Measurements from ENCODE around the gene FGF14.

- TF ChIP-seq, protein P1, sequence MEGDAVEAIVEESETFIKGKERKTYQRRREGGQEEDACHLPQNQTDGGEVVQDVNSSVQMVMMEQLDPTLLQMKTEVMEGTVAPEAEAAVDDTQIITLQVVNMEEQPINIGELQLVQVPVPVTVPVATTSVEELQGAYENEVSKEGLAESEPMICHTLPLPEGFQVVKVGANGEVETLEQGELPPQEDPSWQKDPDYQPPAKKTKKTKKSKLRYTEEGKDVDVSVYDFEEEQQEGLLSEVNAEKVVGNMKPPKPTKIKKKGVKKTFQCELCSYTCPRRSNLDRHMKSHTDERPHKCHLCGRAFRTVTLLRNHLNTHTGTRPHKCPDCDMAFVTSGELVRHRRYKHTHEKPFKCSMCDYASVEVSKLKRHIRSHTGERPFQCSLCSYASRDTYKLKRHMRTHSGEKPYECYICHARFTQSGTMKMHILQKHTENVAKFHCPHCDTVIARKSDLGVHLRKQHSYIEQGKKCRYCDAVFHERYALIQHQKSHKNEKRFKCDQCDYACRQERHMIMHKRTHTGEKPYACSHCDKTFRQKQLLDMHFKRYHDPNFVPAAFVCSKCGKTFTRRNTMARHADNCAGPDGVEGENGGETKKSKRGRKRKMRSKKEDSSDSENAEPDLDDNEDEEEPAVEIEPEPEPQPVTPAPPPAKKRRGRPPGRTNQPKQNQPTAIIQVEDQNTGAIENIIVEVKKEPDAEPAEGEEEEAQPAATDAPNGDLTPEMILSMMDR (IDR thresholded peaks at IDR 0.05) = no peak
- no peak for TF ChIP-seq POLR2A (IDR thresholded peaks at IDR 0.05)
Observed at GRCh38 chr13:102386461-102386860, 15.4 kb downstream of the FGF14 start.
